Lower leg skin (tissue), 3 donors: ENCODE data around the gene SIGLEC9.

Experiments used
- CTCF ChIP-seq, 3 donors: fragments of 450-650 bp; IDR thresholded peaks; one replicate each; pipeline ENCODE4 v1.5.1; 2016; ENCODE audit warnings: antibody characterized with exemption in 3 of 3, mild to moderate bottlenecking in 3 of 3, moderate library complexity in 2 of 3
- POLR2A ChIP-seq, 2 donors: fragments of 450-650 bp; IDR thresholded peaks; one replicate each; pipeline ENCODE4 v1.6.1; 2016 to 2017; ENCODE audit warnings: antibody characterized with exemption in 2 of 2, mild to moderate bottlenecking in 1 of 2, moderate library complexity in 1 of 2

GRCh38 chr19:51161266-51161665, 36.6 kb downstream of the SIGLEC9 start:
- TF ChIP-seq CTCF (IDR thresholded peaks at IDR 0.05) = no peak
- no peak for TF ChIP-seq POLR2A (IDR thresholded peaks at IDR 0.05)
